Liver (tissue), 9 donors: Measurements from ENCODE around the gene LCN10. TPM values are rescaled to one million over a fixed set of nuclear protein-coding genes. Genes with fewer than 3 reads are reported as not detected.
"Not testable (repeated sequence)": the region's sequence is repeated elsewhere in the genome, so short reads cannot be mapped to it uniquely, and the experiment has no call there.

Source experiments
- DNase-seq: peaks from one replicate; pipeline ENCODE4 v3.0.0-alpha.2; 2017; ENCODE audit warnings: low spot score
- H3K27ac ChIP-seq, 2 donors: one replicate each; pipeline ENCODE4 v1.7.0; 2013; ENCODE audit warnings: inconsistent platforms in 2 of 2, low read length in 2 of 2, control low read depth in 1 of 2, low read depth in 1 of 2, mild to moderate bottlenecking in 1 of 2
- H3K27me3 ChIP-seq, 4 donors: one replicate each; pipeline versions ENCODE4 v1.6.1 to v1.7.0; 2013; ENCODE audit warnings: low read length in 3 of 4, inconsistent platforms in 1 of 4, mild to moderate bottlenecking in 1 of 4, moderate library complexity in 1 of 4; ENCODE audit not compliant: control insufficient read depth in 4 of 4, insufficient read depth in 4 of 4
- H3K36me3 ChIP-seq, 4 donors: one replicate each; pipeline versions ENCODE4 v1.6.1 to v1.7.0; 2013; ENCODE audit warnings: low read length in 3 of 4, mild to moderate bottlenecking in 3 of 4, low read depth in 1 of 4, moderate library complexity in 1 of 4; ENCODE audit not compliant: control insufficient read depth in 4 of 4, insufficient read depth in 3 of 4
- H3K4me1 ChIP-seq, 4 donors: one replicate each; pipeline versions ENCODE4 v1.6.1 to v1.7.0; 2013; ENCODE audit warnings: low read length in 3 of 4, mild to moderate bottlenecking in 3 of 4, moderate library complexity in 1 of 4; ENCODE audit not compliant: control insufficient read depth in 4 of 4, insufficient read depth in 4 of 4
- H3K4me3 ChIP-seq, 3 donors: one replicate each; pipeline versions ENCODE4 v1.6.1 to v1.7.0; 2013; ENCODE audit warnings: low read length in 3 of 3, control low read depth in 1 of 3, low read depth in 1 of 3, mild to moderate bottlenecking in 1 of 3
- H3K9ac ChIP-seq, 2 donors: one replicate each; pipeline ENCODE4 v1.7.0; 2013; ENCODE audit warnings: low read length in 2 of 2, mild to moderate bottlenecking in 2 of 2, moderate library complexity in 2 of 2, control low read depth in 1 of 2, low read depth in 1 of 2
- H3K9me3 ChIP-seq, 4 donors: one replicate each; pipeline versions ENCODE4 v1.6.1 to v1.7.0; 2013; ENCODE audit warnings: low read length in 3 of 4; ENCODE audit not compliant: control insufficient read depth in 4 of 4
- EGR1 ChIP-seq, 2 donors: IDR thresholded peaks; 2 replicates each; pipeline ENCODE4 v1.6.1; 2016 to 2018; ENCODE audit warnings: antibody characterized with exemption in 2 of 2, low read depth in 2 of 2
- GABPA ChIP-seq, 2 donors: IDR thresholded peaks in 1 of 2; conservative IDR thresholded peaks in 1 of 2; 2 replicates each; pipeline ENCODE4 v1.6.1; 2016; ENCODE audit warnings: antibody characterized with exemption in 2 of 2, mild to moderate bottlenecking in 1 of 2, moderate library complexity in 1 of 2
- RAD21 ChIP-seq, 2 donors: IDR thresholded peaks; 2 replicates each; pipeline ENCODE4 v1.6.1; 2016; ENCODE audit warnings: antibody characterized with exemption in 2 of 2, mild to moderate bottlenecking in 2 of 2
- YY1 ChIP-seq: IDR thresholded peaks from 2 replicates; pipeline ENCODE4 v1.6.1; 2016; ENCODE audit warnings: antibody characterized with exemption, mild to moderate bottlenecking
- WGBS: extraction: QIAGEN DNeasy Blood & Tissue Kit; methylation state at CpG from one replicate; pipeline ENCODE4 v1.1.7; 2013; 5-methylcytosine and 5-hydroxymethylcytosine counted together
- polyA plus RNA-seq, 2 donors: library from polyadenylated mRNA; stranded (reverse) in 1 of 2; unstranded in 1 of 2; fragments of 200-250 nt in 1 of 2; fragments of >200 nt in 1 of 2; fragmentation: Nextera tagmentation in 1 of 2; extraction: Ambion mirVana in 1 of 2; gene quantifications; one replicate each; pipeline versions ENCODE4 v1.2.1 to v1.2.3, GENCODE V29; 2013 to 2015
- total RNA-seq, 2 donors: library from RNA; depleted of rRNA; stranded (reverse); fragments of >200 nt; gene quantifications; one replicate each; pipeline ENCODE4 v1.2.3, GENCODE V29; 2014
- TF ChIP-seq, protein P1 (sequence below): IDR thresholded peaks from 2 replicates; pipeline ENCODE4 v1.6.1; 2016; ENCODE audit warnings: antibody characterized with exemption
- TF ChIP-seq, protein P2 (sequence below): fragments of 150-350 bp; IDR thresholded peaks from 2 replicates; pipeline ENCODE4 v1.5.1; 2017; ENCODE audit warnings: improper control_type of control experiment, low read depth, low read length; ENCODE audit not compliant: missing input control
- donor health status: healthy.
- donor health status: healthy.
- donor health status: healthy.
- donor health status: healthy.
- donor health status: healthy.

Gene LCN10
- total and polyA plus RNA-seq, 4 donors: 0.08 to 0.14 (median 0.11) TPM

- Histone ChIP-seq H3K9me3 (no peaks in the 10 kb centered on the region), H3K27me3 (no peaks in the 10 kb centered on the region), H3K9ac (no peak overlapping the region), H3K4me3 (no peak overlapping the region), H3K4me1 (peaks cover 6 to 59% (median 52%) of the 10 kb centered on the region in 4 donors), H3K36me3 (peaks cover 0 to 2% (median under 1%) of the 10 kb centered on the region in 4 donors), H3K27ac (no peak overlapping the region)
- no peak for DNase-seq
- TF ChIP-seq, protein P1, sequence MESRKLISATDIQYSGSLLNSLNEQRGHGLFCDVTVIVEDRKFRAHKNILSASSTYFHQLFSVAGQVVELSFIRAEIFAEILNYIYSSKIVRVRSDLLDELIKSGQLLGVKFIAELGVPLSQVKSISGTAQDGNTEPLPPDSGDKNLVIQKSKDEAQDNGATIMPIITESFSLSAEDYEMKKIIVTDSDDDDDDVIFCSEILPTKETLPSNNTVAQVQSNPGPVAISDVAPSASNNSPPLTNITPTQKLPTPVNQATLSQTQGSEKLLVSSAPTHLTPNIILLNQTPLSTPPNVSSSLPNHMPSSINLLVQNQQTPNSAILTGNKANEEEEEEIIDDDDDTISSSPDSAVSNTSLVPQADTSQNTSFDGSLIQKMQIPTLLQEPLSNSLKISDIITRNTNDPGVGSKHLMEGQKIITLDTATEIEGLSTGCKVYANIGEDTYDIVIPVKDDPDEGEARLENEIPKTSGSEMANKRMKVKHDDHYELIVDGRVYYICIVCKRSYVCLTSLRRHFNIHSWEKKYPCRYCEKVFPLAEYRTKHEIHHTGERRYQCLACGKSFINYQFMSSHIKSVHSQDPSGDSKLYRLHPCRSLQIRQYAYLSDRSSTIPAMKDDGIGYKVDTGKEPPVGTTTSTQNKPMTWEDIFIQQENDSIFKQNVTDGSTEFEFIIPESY: no peak
- TF ChIP-seq GABPA (IDR thresholded peaks at IDR 0.05 in 1 of 2, conservative IDR thresholded peaks at IDR 0.05 in 1 of 2): no peak
- 44% methylated on average over 3 of the region's 3 CpGs for WGBS
Observed at GRCh38 chr9:136789523-136789937, 46.8 kb upstream of the LCN10 start.

DNA sequence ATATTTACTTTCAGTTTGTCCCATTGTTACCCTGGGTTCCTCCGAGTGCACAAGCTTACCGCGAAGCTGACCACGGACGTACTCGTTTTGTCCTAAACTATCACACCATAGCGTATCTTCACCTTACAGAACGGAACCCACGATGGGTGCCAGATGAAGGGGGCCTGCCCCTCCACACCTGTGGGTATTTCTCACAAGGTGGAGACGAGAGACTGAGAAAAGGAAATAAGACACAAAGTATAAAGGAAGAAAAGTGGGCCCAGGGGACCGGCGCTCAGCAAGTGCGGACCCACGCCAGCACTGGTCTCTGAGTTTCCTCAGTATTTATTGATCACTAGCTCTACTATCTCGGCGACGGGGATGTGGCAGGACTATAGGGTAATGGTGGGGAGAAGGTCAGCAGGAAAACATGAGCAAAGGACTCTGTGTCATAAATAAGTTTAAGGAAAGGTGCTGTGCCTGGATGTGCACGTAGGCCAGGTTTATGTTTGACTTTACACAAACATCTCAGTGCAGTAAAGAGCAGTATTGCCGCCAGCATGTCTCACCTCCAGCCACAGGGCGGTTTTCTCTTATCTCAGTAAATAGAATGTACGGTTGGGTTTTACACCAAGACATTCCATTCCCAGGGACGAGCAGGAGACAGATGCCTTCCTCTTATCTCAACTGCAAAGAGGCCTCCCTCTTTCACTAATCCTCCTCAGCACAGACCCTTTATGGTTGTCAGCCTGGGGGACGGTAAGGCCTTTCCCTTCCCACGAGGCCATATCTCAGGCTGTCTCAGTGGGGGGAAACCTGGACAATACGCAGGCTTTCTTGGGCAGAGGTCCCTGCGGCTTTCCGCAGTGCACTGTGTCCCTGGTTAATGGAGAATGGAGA, 46.1 kb upstream of the LCN10 start:
- H3K36me3 ChIP-seq, H3K4me3 ChIP-seq, H3K9me3 ChIP-seq, H3K27me3 ChIP-seq, H3K27ac ChIP-seq, DNase-seq: not testable (repeated sequence)
- WGBS: 45% methylated on average over 27 of the region's 27 CpGs
- H3K4me1 ChIP-seq: peaks cover 6 to 59% (median 52%) of the 10 kb centered on the region in 4 donors
- peak overlapping the region in 1 of 2 donors; percentile 19 for H3K9ac ChIP-seq

GRCh38 chr9:136787690-136788400, 45.1 kb upstream of the LCN10 start:
- peaks cover 6 to 59% (median 52%) of the 10 kb centered on the region in 4 donors for H3K4me1 ChIP-seq
- TF ChIP-seq, protein P2, sequence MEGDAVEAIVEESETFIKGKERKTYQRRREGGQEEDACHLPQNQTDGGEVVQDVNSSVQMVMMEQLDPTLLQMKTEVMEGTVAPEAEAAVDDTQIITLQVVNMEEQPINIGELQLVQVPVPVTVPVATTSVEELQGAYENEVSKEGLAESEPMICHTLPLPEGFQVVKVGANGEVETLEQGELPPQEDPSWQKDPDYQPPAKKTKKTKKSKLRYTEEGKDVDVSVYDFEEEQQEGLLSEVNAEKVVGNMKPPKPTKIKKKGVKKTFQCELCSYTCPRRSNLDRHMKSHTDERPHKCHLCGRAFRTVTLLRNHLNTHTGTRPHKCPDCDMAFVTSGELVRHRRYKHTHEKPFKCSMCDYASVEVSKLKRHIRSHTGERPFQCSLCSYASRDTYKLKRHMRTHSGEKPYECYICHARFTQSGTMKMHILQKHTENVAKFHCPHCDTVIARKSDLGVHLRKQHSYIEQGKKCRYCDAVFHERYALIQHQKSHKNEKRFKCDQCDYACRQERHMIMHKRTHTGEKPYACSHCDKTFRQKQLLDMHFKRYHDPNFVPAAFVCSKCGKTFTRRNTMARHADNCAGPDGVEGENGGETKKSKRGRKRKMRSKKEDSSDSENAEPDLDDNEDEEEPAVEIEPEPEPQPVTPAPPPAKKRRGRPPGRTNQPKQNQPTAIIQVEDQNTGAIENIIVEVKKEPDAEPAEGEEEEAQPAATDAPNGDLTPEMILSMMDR: peak; percentile 83
- TF ChIP-seq EGR1 (IDR thresholded peaks at IDR 0.05; ENCODE audit: low read depth in 2 of 2) (peak in 1 of 2 donors; percentile 32), YY1 (no peak), RAD21 (IDR thresholded peaks at IDR 0.05) (peak; percentile 93 to 95)
- no peak overlapping the region for H3K9ac ChIP-seq
- peak overlapping the region in 1 of 2 donors; percentile 50 for H3K27ac ChIP-seq
- H3K4me3 ChIP-seq: no peak overlapping the region
- WGBS: 9% methylated on average over 21 of the region's 21 CpGs
- peak; percentile 78 for DNase-seq
- H3K36me3 ChIP-seq: peaks cover 0 to under 1% (median 0%) of the 10 kb centered on the region in 4 donors
- no peaks in the 10 kb centered on the region for H3K27me3 ChIP-seq
- no peaks in the 10 kb centered on the region for H3K9me3 ChIP-seq

GRCh38 chr9:136786983-136787382, 44.2 kb upstream of the LCN10 start:
- not testable (repeated sequence) for H3K27ac ChIP-seq, H3K27me3 ChIP-seq, H3K4me3 ChIP-seq, DNase-seq, H3K36me3 ChIP-seq, H3K9me3 ChIP-seq, H3K9ac ChIP-seq
- 18% methylated on average over 4 of the region's 4 CpGs for WGBS
- peaks cover 4 to 53% (median 46%) of the 10 kb centered on the region in 4 donors for H3K4me1 ChIP-seq
